GM21528 (cell line): Measurements from ENCODE around the gene TTC22.

Experiments
- ATAC-seq: cut with Tn5 transposase; IDR thresholded peaks from one replicate; pipeline ENCODE4 v1.9.1; 2021; ENCODE audit warnings: mild to moderate bottlenecking, moderate library complexity; ENCODE audit not compliant: unreplicated experiment, low FRiP score

TTC22 gene

GRCh38 chr1:54810153-54810942 is 9.2 kb upstream of the TTC22 start:
- ATAC-seq, result peak; percentile 70

GRCh38 chr1:54809496-54810074 is 8.5 kb upstream of the TTC22 start:
- ATAC-seq, result no peak

GRCh38 chr1:54808443-54809207 is 7.5 kb upstream of the TTC22 start:
- no peak for ATAC-seq

GRCh38 chr1:54807756-54808155 is 6.6 kb upstream of the TTC22 start:
- ATAC-seq, result no peak

GRCh38 chr1:54806931-54807611 is 5.9 kb upstream of the TTC22 start:
- no peak for ATAC-seq

- no peak for ATAC-seq
Measured at GRCh38 chr1:54805981-54806381, 4.9 kb upstream of the TTC22 start.

- ATAC-seq, result no peak
Measured at GRCh38 chr1:54805466-54805865, 4.3 kb upstream of the TTC22 start.

- ATAC-seq, result no peak
Measured at GRCh38 chr1:54804471-54805132, 3.5 kb upstream of the TTC22 start.

GRCh38 chr1:54803761-54804470 is 2.8 kb upstream of the TTC22 start:
- no peak for ATAC-seq

GRCh38 chr1:54800041-54800898 is 853 bp downstream of the TTC22 start:
- ATAC-seq, result no peak

GRCh38 chr1:54798769-54799641 is 2.1 kb downstream of the TTC22 start:
- ATAC-seq, result peak; percentile 43

GRCh38 chr1:54798206-54798605 is 2.9 kb downstream of the TTC22 start:
- ATAC-seq, result no peak

GRCh38 chr1:54796902-54797301 is 4.2 kb downstream of the TTC22 start:
- ATAC-seq, result no peak

GRCh38 chr1:54795841-54796468 is 5.2 kb downstream of the TTC22 start:
- ATAC-seq, result no peak

GRCh38 chr1:54795356-54795665 is 5.8 kb downstream of the TTC22 start:
- no peak for ATAC-seq

- ATAC-seq, result no peak
Measured at GRCh38 chr1:54794451-54795355, 6.4 kb downstream of the TTC22 start.
